ENCODE results near the gene PHF14.

DNA sequence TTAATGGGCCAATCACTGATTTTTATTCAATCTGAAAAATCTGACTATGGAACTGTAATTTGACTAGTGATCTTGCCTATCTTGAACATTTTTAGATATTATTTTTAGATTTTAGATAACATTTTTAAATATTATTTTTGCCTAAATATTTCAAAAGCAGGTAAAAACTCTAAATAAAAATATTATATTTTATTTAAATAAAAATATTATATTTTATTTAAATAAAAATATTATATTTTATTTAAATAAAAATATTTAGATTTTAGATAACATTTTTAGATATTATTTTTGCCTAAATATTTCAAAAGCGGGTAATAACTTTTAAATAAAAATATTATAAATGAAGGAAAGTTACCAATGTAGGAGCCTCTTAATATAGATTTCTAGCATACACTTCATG is 187.8 kb downstream of the PHF14 start:
- TF ChIP-seq, protein P1, sequence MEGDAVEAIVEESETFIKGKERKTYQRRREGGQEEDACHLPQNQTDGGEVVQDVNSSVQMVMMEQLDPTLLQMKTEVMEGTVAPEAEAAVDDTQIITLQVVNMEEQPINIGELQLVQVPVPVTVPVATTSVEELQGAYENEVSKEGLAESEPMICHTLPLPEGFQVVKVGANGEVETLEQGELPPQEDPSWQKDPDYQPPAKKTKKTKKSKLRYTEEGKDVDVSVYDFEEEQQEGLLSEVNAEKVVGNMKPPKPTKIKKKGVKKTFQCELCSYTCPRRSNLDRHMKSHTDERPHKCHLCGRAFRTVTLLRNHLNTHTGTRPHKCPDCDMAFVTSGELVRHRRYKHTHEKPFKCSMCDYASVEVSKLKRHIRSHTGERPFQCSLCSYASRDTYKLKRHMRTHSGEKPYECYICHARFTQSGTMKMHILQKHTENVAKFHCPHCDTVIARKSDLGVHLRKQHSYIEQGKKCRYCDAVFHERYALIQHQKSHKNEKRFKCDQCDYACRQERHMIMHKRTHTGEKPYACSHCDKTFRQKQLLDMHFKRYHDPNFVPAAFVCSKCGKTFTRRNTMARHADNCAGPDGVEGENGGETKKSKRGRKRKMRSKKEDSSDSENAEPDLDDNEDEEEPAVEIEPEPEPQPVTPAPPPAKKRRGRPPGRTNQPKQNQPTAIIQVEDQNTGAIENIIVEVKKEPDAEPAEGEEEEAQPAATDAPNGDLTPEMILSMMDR (IDR thresholded peaks at IDR 0.05) = no peak
- no peak for TF ChIP-seq POLR2A (IDR thresholded peaks at IDR 0.05)
